Endothelial cell (in vitro differentiated cells): Measurements from ENCODE around the gene MERTK. TPM values are rescaled to one million over a fixed set of nuclear protein-coding genes. Genes with fewer than 3 reads are reported as not detected.

Experiments used
- DNase-seq: peaks from one replicate; pipeline ENCODE4 v3.0.0; 2021; ENCODE audit warnings: low spot score
- H3K27ac Mint-ChIP-seq: one replicate; pipeline ENCODE4 v1.8.0; 2021; ENCODE audit warnings: mixed read lengths, inconsistent platforms; ENCODE audit not compliant: unreplicated experiment
- H3K27me3 Mint-ChIP-seq: one replicate; pipeline ENCODE4 v1.8.0; 2021; ENCODE audit warnings: mild to moderate bottlenecking, moderate library complexity, mixed read lengths, inconsistent platforms; ENCODE audit not compliant: unreplicated experiment
- H3K36me3 Mint-ChIP-seq: one replicate; pipeline ENCODE4 v1.8.0; 2021; ENCODE audit warnings: mild to moderate bottlenecking, low read depth, mixed read lengths, inconsistent platforms; ENCODE audit not compliant: unreplicated experiment
- H3K4me1 Mint-ChIP-seq: one replicate; pipeline ENCODE4 v1.8.0; 2021; ENCODE audit warnings: mild to moderate bottlenecking, mixed read lengths, inconsistent platforms; ENCODE audit not compliant: unreplicated experiment
- H3K4me3 Mint-ChIP-seq: one replicate; pipeline ENCODE4 v1.8.0; 2021; ENCODE audit warnings: mild to moderate bottlenecking, mixed read lengths, inconsistent platforms; ENCODE audit not compliant: unreplicated experiment
- H3K9me3 Mint-ChIP-seq: one replicate; pipeline ENCODE4 v1.8.0; 2021; ENCODE audit warnings: mixed read lengths, inconsistent platforms; ENCODE audit not compliant: unreplicated experiment
- total RNA-seq: library from RNA; stranded (reverse); fragmentation: NEBNext Ultra II Directional; extraction: Animal tissue kit (Norgen Biotek cat#: 25700); gene quantifications from one replicate; pipeline ENCODE4 v1.2.1, GENCODE V29; 2021; ENCODE audit not compliant: unreplicated experiment
- TF ChIP-seq, protein P1 (sequence below): fragments of 200-600 bp; sonication (generic); IDR thresholded peaks from one replicate; pipeline ENCODE4 v1.5.0; 2021; ENCODE audit warnings: antibody characterized with exemption; ENCODE audit not compliant: unreplicated experiment

MERTK gene
- total RNA-seq, 1 donor from 2014 or later = 12.3 TPM

DNA sequence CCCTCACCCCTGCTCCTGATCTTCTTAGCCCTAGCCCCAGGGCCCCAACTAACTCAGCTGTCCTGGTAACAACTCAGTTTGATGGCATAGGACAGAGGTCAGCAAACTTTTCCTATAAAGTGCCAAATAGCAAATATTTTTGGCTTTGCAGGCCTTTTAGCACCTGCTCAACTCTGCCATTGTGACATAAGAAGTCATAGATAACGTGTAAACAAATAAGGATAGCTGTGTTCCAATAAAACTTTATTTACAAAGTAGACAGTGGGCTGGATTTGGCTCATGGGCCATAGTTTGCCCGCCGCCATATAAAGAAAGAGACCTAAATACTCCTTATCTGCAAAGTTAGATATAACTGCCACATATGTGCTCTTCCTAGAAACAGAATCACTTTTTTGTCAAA, 129.4 kb downstream of the MERTK start:
- no peak for DNase-seq
- TF ChIP-seq, protein P1, sequence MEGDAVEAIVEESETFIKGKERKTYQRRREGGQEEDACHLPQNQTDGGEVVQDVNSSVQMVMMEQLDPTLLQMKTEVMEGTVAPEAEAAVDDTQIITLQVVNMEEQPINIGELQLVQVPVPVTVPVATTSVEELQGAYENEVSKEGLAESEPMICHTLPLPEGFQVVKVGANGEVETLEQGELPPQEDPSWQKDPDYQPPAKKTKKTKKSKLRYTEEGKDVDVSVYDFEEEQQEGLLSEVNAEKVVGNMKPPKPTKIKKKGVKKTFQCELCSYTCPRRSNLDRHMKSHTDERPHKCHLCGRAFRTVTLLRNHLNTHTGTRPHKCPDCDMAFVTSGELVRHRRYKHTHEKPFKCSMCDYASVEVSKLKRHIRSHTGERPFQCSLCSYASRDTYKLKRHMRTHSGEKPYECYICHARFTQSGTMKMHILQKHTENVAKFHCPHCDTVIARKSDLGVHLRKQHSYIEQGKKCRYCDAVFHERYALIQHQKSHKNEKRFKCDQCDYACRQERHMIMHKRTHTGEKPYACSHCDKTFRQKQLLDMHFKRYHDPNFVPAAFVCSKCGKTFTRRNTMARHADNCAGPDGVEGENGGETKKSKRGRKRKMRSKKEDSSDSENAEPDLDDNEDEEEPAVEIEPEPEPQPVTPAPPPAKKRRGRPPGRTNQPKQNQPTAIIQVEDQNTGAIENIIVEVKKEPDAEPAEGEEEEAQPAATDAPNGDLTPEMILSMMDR = no peak
- H3K27me3 Mint-ChIP-seq = no peaks in the 10 kb centered on the region
- no peaks in the 10 kb centered on the region for H3K36me3 Mint-ChIP-seq
- peaks cover 12% of the 10 kb centered on the region for H3K4me1 Mint-ChIP-seq
- H3K4me3 Mint-ChIP-seq = no peak overlapping the region
- no peaks in the 10 kb centered on the region for H3K9me3 Mint-ChIP-seq
- no peak overlapping the region for H3K27ac Mint-ChIP-seq

DNA sequence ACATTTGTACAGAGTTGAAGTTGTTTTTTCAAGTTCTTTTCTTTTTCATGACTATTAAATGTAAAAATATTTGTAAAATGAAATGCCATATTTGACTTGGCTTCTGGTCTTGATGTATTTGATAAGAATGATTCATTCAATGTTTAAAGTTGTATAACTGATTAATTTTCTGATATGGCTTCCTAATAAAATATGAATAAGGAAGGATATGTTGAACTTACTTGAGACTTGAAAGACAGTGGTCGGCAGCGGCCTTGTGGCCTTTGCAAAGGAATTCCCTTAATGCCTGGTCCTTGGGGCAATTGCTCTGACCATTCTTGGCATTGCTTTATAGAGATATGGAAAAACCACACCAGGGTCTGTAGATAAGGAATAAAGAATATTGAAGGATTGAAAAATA, 130.8 kb downstream of the MERTK start:
- Mint-ChIP-seq H3K4me1 (peaks cover 14% of the 10 kb centered on the region), H3K36me3 (no peaks in the 10 kb centered on the region), H3K27ac (no peak overlapping the region), H3K27me3 (peaks cover 2% of the 10 kb centered on the region), H3K4me3 (no peak overlapping the region), H3K9me3 (no peaks in the 10 kb centered on the region)
- TF ChIP-seq, protein P1 = no peak
- DNase-seq = no peak

DNA sequence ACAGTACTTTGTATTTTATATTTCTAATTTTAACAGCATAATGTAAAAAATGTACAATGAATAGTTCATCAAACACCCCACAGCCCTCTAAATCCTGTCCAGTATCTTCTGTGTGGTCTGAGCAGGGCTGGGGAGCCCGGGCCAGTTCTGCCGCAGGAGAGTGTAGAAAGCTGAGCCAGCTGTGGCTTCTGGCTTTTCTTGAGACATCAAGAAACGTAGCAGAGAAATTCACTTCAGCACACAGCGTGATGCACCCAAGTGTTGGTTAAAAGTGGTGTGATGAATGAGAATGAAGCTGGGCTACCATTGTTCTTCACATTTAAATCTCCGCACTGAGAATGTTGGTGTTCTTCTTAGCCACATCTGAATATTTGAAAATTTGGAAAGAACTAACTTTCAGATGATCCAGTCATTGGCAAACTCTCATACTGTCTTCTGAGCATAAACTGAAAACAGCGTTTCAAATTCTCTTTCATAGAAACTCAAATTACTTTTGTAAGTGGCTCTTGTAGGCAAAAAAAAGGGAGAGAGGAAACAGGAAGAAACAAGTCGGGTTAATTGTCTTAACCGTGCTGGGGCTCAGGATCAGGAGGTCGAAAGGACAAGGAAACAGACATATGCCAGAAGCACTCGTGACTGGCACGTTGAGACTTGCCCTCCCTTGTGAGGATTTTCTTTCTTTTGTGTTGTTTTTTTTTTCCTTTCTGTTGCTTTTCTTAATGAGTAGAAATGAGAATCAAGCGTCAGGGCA, 133.2 kb downstream of the MERTK start:
- TF ChIP-seq, protein P1 = no peak
- H3K27ac Mint-ChIP-seq = peak overlapping the region; percentile 80
- no peaks in the 10 kb centered on the region for H3K9me3 Mint-ChIP-seq
- H3K27me3 Mint-ChIP-seq = peaks cover 2% of the 10 kb centered on the region
- H3K36me3 Mint-ChIP-seq = no peaks in the 10 kb centered on the region
- H3K4me1 Mint-ChIP-seq = peaks cover 14% of the 10 kb centered on the region
- no peak overlapping the region for H3K4me3 Mint-ChIP-seq
- DNase-seq = no peak

DNA sequence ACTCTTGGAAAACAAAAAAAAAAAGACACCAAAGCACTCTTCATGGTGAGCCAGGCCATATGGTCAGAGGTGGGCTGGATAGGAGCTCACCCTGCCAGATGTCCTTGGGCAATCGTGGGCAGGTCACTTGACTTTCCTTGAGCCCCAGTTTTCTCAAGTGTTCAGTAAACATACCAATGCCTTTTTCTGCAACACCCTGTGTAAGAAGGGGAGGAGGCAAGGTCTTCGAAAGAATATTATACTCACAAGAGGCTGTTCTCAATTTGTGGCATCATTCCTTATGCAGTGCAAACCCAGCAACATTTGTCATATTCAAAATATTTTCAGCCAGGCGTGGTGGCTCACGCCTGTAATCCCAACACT, 133.8 kb downstream of the MERTK start:
- Mint-ChIP-seq H3K36me3 (peaks cover under 1% of the 10 kb centered on the region), H3K27ac (peak overlapping the region; percentile 80), H3K4me1 (peaks cover 14% of the 10 kb centered on the region), H3K9me3 (no peaks in the 10 kb centered on the region), H3K4me3 (no peak overlapping the region), H3K27me3 (peaks cover 2% of the 10 kb centered on the region)
- TF ChIP-seq, protein P1 = no peak
- no peak for DNase-seq

DNA sequence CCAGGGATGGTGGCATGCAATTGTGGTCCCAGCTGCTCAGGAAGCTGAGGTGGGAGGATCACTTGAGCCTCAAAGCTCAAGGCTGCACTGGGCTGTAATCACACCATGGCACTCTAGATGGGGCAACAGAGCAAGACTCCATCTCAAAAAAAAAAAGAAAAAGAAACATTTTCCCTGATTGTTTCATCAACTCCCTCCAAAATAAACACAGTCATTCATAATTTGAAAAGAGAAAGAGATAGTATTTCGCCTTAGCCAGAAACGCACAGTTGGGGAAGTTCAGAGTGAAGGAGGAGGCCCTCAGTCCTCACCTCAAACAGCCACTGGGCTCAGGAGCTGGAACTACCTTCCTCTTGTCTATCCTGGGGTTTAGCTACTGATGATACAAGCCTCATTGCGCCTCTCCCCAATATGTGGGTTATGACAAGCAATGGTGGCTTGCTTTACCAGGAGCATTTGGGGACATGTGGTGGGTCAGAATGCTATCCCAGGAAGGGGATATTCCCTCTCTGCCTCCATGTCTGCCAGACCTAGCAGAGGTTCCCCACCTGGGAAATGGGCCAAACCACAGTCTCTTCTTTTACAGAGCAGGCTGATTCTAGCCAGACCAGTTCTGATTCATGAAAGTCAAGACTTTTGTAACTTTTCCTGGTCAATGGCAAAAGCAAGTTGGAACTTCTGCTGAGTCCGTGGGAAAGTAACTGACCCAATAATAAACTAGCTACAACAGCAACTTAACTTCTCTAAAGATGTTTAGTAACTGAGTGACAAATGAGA, 134.5 kb downstream of the MERTK start:
- Mint-ChIP-seq H3K36me3 (peaks cover 6% of the 10 kb centered on the region), H3K27me3 (peaks cover 2% of the 10 kb centered on the region), H3K27ac (no peak overlapping the region), H3K9me3 (no peaks in the 10 kb centered on the region), H3K4me3 (no peak overlapping the region), H3K4me1 (peaks cover 14% of the 10 kb centered on the region)
- TF ChIP-seq, protein P1 = no peak
- DNase-seq = no peak
